ENCODE measurements around the gene ERO1B.

Gene ERO1B

GRCh38 chr1:236289492-236290131 is 7.9 kb upstream of the ERO1B start:
- no peak for TF ChIP-seq NFIC (IDR thresholded peaks at IDR 0.05)
- TF ChIP-seq TEAD4 (IDR thresholded peaks at IDR 0.05) = no peak
- TF ChIP-seq, protein P1, sequence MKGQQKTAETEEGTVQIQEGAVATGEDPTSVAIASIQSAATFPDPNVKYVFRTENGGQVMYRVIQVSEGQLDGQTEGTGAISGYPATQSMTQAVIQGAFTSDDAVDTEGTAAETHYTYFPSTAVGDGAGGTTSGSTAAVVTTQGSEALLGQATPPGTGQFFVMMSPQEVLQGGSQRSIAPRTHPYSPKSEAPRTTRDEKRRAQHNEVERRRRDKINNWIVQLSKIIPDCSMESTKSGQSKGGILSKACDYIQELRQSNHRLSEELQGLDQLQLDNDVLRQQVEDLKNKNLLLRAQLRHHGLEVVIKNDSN (IDR thresholded peaks at IDR 0.05) = no peak
- no peak for TF ChIP-seq RAD21 (IDR thresholded peaks at IDR 0.05; ENCODE audit: low read depth)
- TF ChIP-seq ZBTB7A (IDR thresholded peaks at IDR 0.05; ENCODE audit: low read depth) = no peak
- no peak for TF ChIP-seq TCF12 (IDR thresholded peaks at IDR 0.05; ENCODE audit: low read depth)
- TF ChIP-seq EP300 (IDR thresholded peaks at IDR 0.05; ENCODE audit: borderline replicate concordance) = no peak
- no peak for TF ChIP-seq TAF1 (IDR thresholded peaks at IDR 0.05; ENCODE audit: low read depth)
- TF ChIP-seq YY1 (IDR thresholded peaks at IDR 0.05; ENCODE audit: low read depth) = no peak
- no peak for TF ChIP-seq REST (IDR thresholded peaks at IDR 0.05; ENCODE audit: low read depth)
- no peak for TF ChIP-seq CEBPB (IDR thresholded peaks at IDR 0.05)
- no peak for TF ChIP-seq CREB1 (IDR thresholded peaks at IDR 0.05; ENCODE audit: low read depth)
- TF ChIP-seq FOXM1 (IDR thresholded peaks at IDR 0.05; ENCODE audit: borderline replicate concordance, low read depth) = no peak
- TF ChIP-seq EGR1 (IDR thresholded peaks at IDR 0.05) = no peak
- TF ChIP-seq, protein P2, sequence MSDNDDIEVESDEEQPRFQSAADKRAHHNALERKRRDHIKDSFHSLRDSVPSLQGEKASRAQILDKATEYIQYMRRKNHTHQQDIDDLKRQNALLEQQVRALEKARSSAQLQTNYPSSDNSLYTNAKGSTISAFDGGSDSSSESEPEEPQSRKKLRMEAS (IDR thresholded peaks at IDR 0.05) = no peak

DNA sequence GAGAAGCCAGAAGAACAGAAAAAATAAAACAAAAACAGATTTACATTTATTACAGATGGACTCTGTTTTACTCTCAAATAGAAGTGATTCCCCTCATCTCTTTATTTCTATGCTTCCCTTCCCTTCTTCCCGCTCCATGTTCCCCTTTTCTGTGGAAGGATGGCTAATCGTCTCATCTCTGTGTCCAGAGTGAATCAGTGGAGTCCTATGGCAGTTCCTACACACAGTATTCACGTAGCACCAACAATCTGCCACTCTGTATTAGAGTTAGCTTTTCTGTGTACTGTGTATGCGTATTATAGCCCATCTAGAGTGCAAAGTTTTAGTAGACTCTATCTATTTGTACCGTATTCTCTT is 6.8 kb upstream of the ERO1B start:
- TF ChIP-seq EGR1 (IDR thresholded peaks at IDR 0.05) = no peak
- TF ChIP-seq ZBTB7A (IDR thresholded peaks at IDR 0.05; ENCODE audit: low read depth) = no peak
- TF ChIP-seq TCF12 (IDR thresholded peaks at IDR 0.05; ENCODE audit: low read depth) = no peak
- TF ChIP-seq CREB1 (IDR thresholded peaks at IDR 0.05; ENCODE audit: low read depth) = no peak
- TF ChIP-seq, protein P1 (IDR thresholded peaks at IDR 0.05) = no peak
- no peak for TF ChIP-seq NFIC (IDR thresholded peaks at IDR 0.05)
- no peak for TF ChIP-seq EP300 (IDR thresholded peaks at IDR 0.05; ENCODE audit: borderline replicate concordance)
- no peak for TF ChIP-seq YY1 (IDR thresholded peaks at IDR 0.05; ENCODE audit: low read depth)
- TF ChIP-seq, protein P2 (IDR thresholded peaks at IDR 0.05) = no peak
- no peak for TF ChIP-seq RAD21 (IDR thresholded peaks at IDR 0.05; ENCODE audit: low read depth)
- TF ChIP-seq TEAD4 (IDR thresholded peaks at IDR 0.05) = no peak
- no peak for TF ChIP-seq CEBPB (IDR thresholded peaks at IDR 0.05)
- TF ChIP-seq REST (IDR thresholded peaks at IDR 0.05; ENCODE audit: low read depth) = no peak
- TF ChIP-seq TAF1 (IDR thresholded peaks at IDR 0.05; ENCODE audit: low read depth) = no peak
- no peak for TF ChIP-seq FOXM1 (IDR thresholded peaks at IDR 0.05; ENCODE audit: borderline replicate concordance, low read depth)

GRCh38 chr1:236287757-236288619 is 6.2 kb upstream of the ERO1B start:
- TF ChIP-seq EGR1 (IDR thresholded peaks at IDR 0.05) (no peak), RAD21 (IDR thresholded peaks at IDR 0.05; ENCODE audit: low read depth) (no peak), FOXM1 (IDR thresholded peaks at IDR 0.05; ENCODE audit: borderline replicate concordance, low read depth) (no peak)

DNA sequence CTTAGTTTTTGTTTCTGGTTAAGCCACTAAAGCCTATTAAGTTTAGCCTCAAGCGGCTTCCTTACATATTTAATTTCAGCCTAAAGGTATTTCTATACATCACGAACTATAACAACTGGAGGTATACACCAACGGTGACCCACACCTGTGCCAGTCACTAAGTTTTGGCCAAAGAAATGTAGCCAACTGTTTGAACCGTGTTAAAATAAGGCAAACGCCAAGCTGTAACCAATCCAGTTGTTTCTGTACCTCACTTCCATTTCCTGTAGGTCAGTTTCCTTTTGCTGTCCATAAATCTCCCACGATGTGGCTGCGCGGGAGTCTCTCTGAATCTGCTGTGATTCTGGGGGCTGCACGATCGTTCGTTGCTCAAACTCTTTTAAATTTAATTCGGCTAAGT is 5.6 kb upstream of the ERO1B start:
- TF ChIP-seq TEAD4 (IDR thresholded peaks at IDR 0.05) = no peak
- no peak for TF ChIP-seq RAD21 (IDR thresholded peaks at IDR 0.05; ENCODE audit: low read depth)
- TF ChIP-seq FOXM1 (IDR thresholded peaks at IDR 0.05; ENCODE audit: borderline replicate concordance, low read depth) = no peak
- no peak for TF ChIP-seq EGR1 (IDR thresholded peaks at IDR 0.05)
- TF ChIP-seq TAF1 (IDR thresholded peaks at IDR 0.05; ENCODE audit: low read depth) = no peak
- TF ChIP-seq, protein P1 (IDR thresholded peaks at IDR 0.05) = no peak
- no peak for TF ChIP-seq REST (IDR thresholded peaks at IDR 0.05; ENCODE audit: low read depth)
- no peak for TF ChIP-seq NFIC (IDR thresholded peaks at IDR 0.05)
- TF ChIP-seq ZBTB7A (IDR thresholded peaks at IDR 0.05; ENCODE audit: low read depth) = no peak
- TF ChIP-seq TCF12 (IDR thresholded peaks at IDR 0.05; ENCODE audit: low read depth) = no peak

Data from Ishikawa (cell line).